CD14-positive monocyte (primary cell): Measurements from ENCODE around the gene AHR. TPM values are rescaled to one million over a fixed set of nuclear protein-coding genes. Genes with fewer than 3 reads are reported as not detected.

Experiments used
- DNase-seq, 3 donors: peaks; one replicate each; pipeline ENCODE4 v3.0.0-alpha.2; 2011 to 2022
- H2AFZ ChIP-seq: 2 replicates; pipeline ENCODE4 v1.6.0; 2012; ENCODE audit warnings: mild to moderate bottlenecking, low read depth, low read length, inconsistent platforms; ENCODE audit not compliant: insufficient read depth, poor library complexity, severe bottlenecking
- H3K27ac ChIP-seq, 2 donors: 1 replicate in 1 of 2; 2 replicates in 1 of 2; pipeline ENCODE4 v1.5.1; 2012 to 2013; ENCODE audit warnings: low read length in 2 of 2, control low read depth in 1 of 2, inconsistent platforms in 1 of 2, low read depth in 1 of 2, mild to moderate bottlenecking in 1 of 2
- H3K27me3 ChIP-seq, 2 donors: one replicate each; pipeline versions ENCODE4 v1.6.0 to v1.6.1; 2011 to 2013; ENCODE audit warnings: low read length in 2 of 2; ENCODE audit not compliant: control insufficient read depth in 2 of 2, insufficient read depth in 2 of 2
- H3K36me3 ChIP-seq, 2 donors: replicated peaks in 1 of 2; 1 replicate in 1 of 2; 2 replicates in 1 of 2; pipeline versions ENCODE4 v1.5.1 to v1.6.1; 2012 to 2013; ENCODE audit warnings: low read length in 2 of 2, control low read depth in 1 of 2, inconsistent platforms in 1 of 2, mild to moderate bottlenecking in 1 of 2; ENCODE audit not compliant: insufficient read depth in 2 of 2, control insufficient read depth in 1 of 2
- H3K4me1 ChIP-seq, 2 donors: 1 replicate in 1 of 2; 2 replicates in 1 of 2; pipeline versions ENCODE4 v1.5.1 to v1.6.1; 2012 to 2013; ENCODE audit warnings: low read length in 2 of 2, control low read depth in 1 of 2, inconsistent platforms in 1 of 2, mild to moderate bottlenecking in 1 of 2, moderate library complexity in 1 of 2; ENCODE audit not compliant: insufficient read depth in 2 of 2, control insufficient read depth in 1 of 2
- H3K4me2 ChIP-seq: replicated peaks from 2 replicates; pipeline ENCODE3; 2012; ENCODE audit warnings: low read length, moderate library complexity, mild to moderate bottlenecking; ENCODE audit not compliant: poor library complexity, severe bottlenecking; ENCODE audit errors: extremely low read depth
- H3K4me3 ChIP-seq, 3 experiments: fragments of 200-600 bp in 1 of 3; sonication (generic) in 1 of 3; replicated peaks in 1 of 3; 1 replicate in 2 of 3; 2 replicates in 1 of 3; pipeline ENCODE4 v1.5.1; 2011 to 2013; ENCODE audit warnings: low read length in 3 of 3, mild to moderate bottlenecking in 3 of 3, control low read depth in 2 of 3, low read depth in 2 of 3, inconsistent platforms in 1 of 3, moderate library complexity in 1 of 3
- H3K79me2 ChIP-seq: 2 replicates; pipeline ENCODE4 v1.6.0; 2012; ENCODE audit warnings: mild to moderate bottlenecking, control low read depth, inconsistent platforms, low read length, moderate library complexity; ENCODE audit not compliant: insufficient read depth
- H3K9ac ChIP-seq: 2 replicates; pipeline ENCODE4 v1.6.0; 2017; ENCODE audit warnings: low read length, mild to moderate bottlenecking; ENCODE audit not compliant: insufficient read depth, poor library complexity, severe bottlenecking
- H3K9me3 ChIP-seq, 2 donors: replicated peaks in 1 of 2; 1 replicate in 1 of 2; 2 replicates in 1 of 2; pipeline versions ENCODE4 v1.5.1 to v1.6.1; 2012 to 2013; ENCODE audit warnings: low read length in 2 of 2, control low read depth in 1 of 2; ENCODE audit not compliant: control insufficient read depth in 1 of 2, insufficient read depth in 1 of 2
- H4K20me1 ChIP-seq: 2 replicates; pipeline ENCODE4 v1.6.0; 2012; ENCODE audit warnings: mild to moderate bottlenecking, low read length, control low read depth, moderate library complexity; ENCODE audit not compliant: insufficient read depth
- H3K27ac Mint-ChIP-seq, 7 donors: one replicate each; pipeline ENCODE4 v1.8.0; 2020; ENCODE audit warnings: mild to moderate bottlenecking in 7 of 7, mixed read lengths in 7 of 7, moderate library complexity in 6 of 7, inconsistent platforms in 2 of 7
- H3K27me3 Mint-ChIP-seq, 3 donors: one replicate each; pipeline ENCODE4 v1.8.0; 2021 to 2022; ENCODE audit warnings: low read depth in 3 of 3, mild to moderate bottlenecking in 3 of 3, mixed read lengths in 3 of 3, moderate library complexity in 3 of 3, inconsistent platforms in 1 of 3
- H3K36me3 Mint-ChIP-seq, 2 donors: one replicate each; pipeline ENCODE4 v1.8.0; 2020; ENCODE audit warnings: mixed read lengths in 2 of 2, inconsistent platforms in 1 of 2, mild to moderate bottlenecking in 1 of 2
- H3K4me1 Mint-ChIP-seq: one replicate; pipeline ENCODE4 v1.8.0; 2020; ENCODE audit warnings: mild to moderate bottlenecking, mixed read lengths
- H3K4me3 Mint-ChIP-seq, 2 donors: one replicate each; pipeline ENCODE4 v1.8.0; 2020; ENCODE audit warnings: mild to moderate bottlenecking in 2 of 2, mixed read lengths in 2 of 2, moderate library complexity in 1 of 2
- H3K9me3 Mint-ChIP-seq, 7 donors: one replicate each; pipeline ENCODE4 v1.8.0; 2020 to 2022; ENCODE audit warnings: mixed read lengths in 7 of 7, mild to moderate bottlenecking in 6 of 7, moderate library complexity in 6 of 7, inconsistent platforms in 2 of 7
- CTCF ChIP-seq: fragments of 200-600 bp; IDR thresholded peaks from one replicate; pipeline ENCODE4 v1.8.0; 2022; ENCODE audit warnings: antibody characterized with exemption, mild to moderate bottlenecking
- WGBS: methylation state at CpG from one replicate; pipeline ENCODE4 v1.1.5; 2013; ENCODE audit warnings: missing lambda C conversion rate; ENCODE audit not compliant: insufficient coverage; 5-methylcytosine and 5-hydroxymethylcytosine counted together
- intact Hi-C, 2 donors: fragments of 100-400 bp; cut with micrococcal nuclease; formaldehyde crosslinking; loops; one replicate each; pipeline versions ENCODE4 v1.15.0 to v1.15.1; 2023
- polyA plus RNA-seq, 3 donors: library from polyadenylated mRNA; depleted of rRNA in 1 of 3; unstranded in 2 of 3; stranded (reverse) in 1 of 3; fragments of 300-500 nt in 2 of 3; fragments of >200 nt in 1 of 3; fragmentation: Illumina TruSeq in 2 of 3; gene quantifications; 1 replicate in 2 of 3; 2 replicates in 1 of 3; pipeline ENCODE4 v1.2.3, GENCODE V29; 2012 to 2021

Gene AHR
- polyA plus RNA-seq, 3 donors: 42.4 to 56.6 (median 54.1) TPM

DNA sequence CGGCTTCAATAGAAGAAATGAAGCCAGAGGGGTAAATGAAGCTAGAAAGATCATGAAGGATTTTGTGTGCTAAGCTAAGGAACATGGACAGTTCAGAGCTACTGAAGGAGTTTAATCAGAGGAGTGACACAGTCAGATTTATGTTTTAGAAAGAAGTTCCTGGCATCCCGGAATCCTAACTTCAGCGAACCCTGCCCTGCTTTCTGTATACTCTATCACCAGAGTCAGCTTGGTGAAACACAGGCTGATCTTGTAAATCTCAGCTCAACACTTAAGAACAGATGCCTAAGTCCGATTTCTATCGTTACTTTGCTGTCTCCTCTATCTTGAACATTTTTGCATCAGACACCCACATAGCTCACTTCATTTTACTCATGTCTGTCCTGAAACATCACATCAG lies 9.1 kb downstream of the AHR start:
- H3K4me1 Mint-ChIP-seq: peaks cover 27% of the 10 kb centered on the region
- no peaks in the 10 kb centered on the region for H3K9me3 Mint-ChIP-seq
- H3K36me3 Mint-ChIP-seq: peaks cover 27 to 31% of the 10 kb centered on the region in 2 donors
- peaks cover 22 to 38% of the 10 kb centered on the region in 2 donors for H3K36me3 ChIP-seq
- 98% methylated on average over 5 of the region's 5 CpGs for WGBS
- peaks cover 99% of the 10 kb centered on the region for H4K20me1 ChIP-seq
- H2AFZ ChIP-seq: no peak overlapping the region
- intact Hi-C loops: loop anchor here in 1 of 2 donors (10.0 kb wide), 1 partner anchor 323 kb away; no protein-coding TSS in a partner anchor
- no peak overlapping the region for H3K27ac ChIP-seq
- DNase-seq: no peak
- H3K9ac ChIP-seq: no peak overlapping the region
- no peaks in the 10 kb centered on the region for H3K9me3 ChIP-seq
- no peak overlapping the region for H3K4me3 Mint-ChIP-seq
- no peak overlapping the region for H3K27ac Mint-ChIP-seq
- no peak for TF ChIP-seq CTCF
- peaks cover 79% of the 10 kb centered on the region for H3K79me2 ChIP-seq
- no peak overlapping the region for H3K4me2 ChIP-seq
- peaks cover 27 to 39% of the 10 kb centered on the region in 2 donors for H3K4me1 ChIP-seq
- no peak overlapping the region for H3K4me3 ChIP-seq
- no peaks in the 10 kb centered on the region for H3K27me3 ChIP-seq
- peaks cover 0 to 2% (median 0%) of the 10 kb centered on the region in 3 donors for H3K27me3 Mint-ChIP-seq

- Histone ChIP-seq H3K79me2 (peaks cover 73% of the 10 kb centered on the region), H3K27ac (no peak overlapping the region), H3K27me3 (no peaks in the 10 kb centered on the region), H3K9me3 (no peaks in the 10 kb centered on the region), H3K4me1 (peaks cover 24 to 37% of the 10 kb centered on the region in 2 donors), H3K4me2 (no peak overlapping the region), H3K9ac (no peak overlapping the region), H3K4me3 (no peak overlapping the region), H3K36me3 (peaks cover 25 to 43% of the 10 kb centered on the region in 2 donors), H4K20me1 (peaks cover 100% of the 10 kb centered on the region), H2AFZ (no peak overlapping the region)
- no peak for TF ChIP-seq CTCF
- Mint-ChIP-seq H3K9me3 (no peaks in the 10 kb centered on the region), H3K4me3 (no peak overlapping the region), H3K27me3 (peaks cover 0 to 2% (median 0%) of the 10 kb centered on the region in 3 donors), H3K4me1 (peaks cover 24% of the 10 kb centered on the region), H3K36me3 (peaks cover 32 to 36% of the 10 kb centered on the region in 2 donors), H3K27ac (no peak overlapping the region)
- intact Hi-C loops: loop anchor here in 1 of 2 donors (10.0 kb wide), 1 partner anchor 323 kb away; no protein-coding TSS in a partner anchor
- WGBS: no CpG with 5 or more reads among the region's 2 CpGs
- no peak for DNase-seq
Observed at GRCh38 chr7:17307969-17308648, 9.7 kb downstream of the AHR start.
